Bronchial epithelial cell (primary cell): ENCODE data around the gene ARL4D. TPM values are rescaled to one million over a fixed set of nuclear protein-coding genes. Genes with fewer than 3 reads are reported as not detected.
A peak's percentile ranks its signal among the peaks of the same experiment; 100 is the strongest.

Experiments
- DNase-seq: peaks from one replicate; pipeline ENCODE4 v3.0.0-alpha.2; 2010; ENCODE audit warnings: low read depth
- FAIRE-seq: peaks from 2 replicates; lab custom pipeline; 2011; peaks lifted over from hg19 to GRCh38; lab: Jason Lieb, UNC
- H3K27me3 ChIP-seq: 2 replicates; pipeline ENCODE4 v1.5.1; 2011; ENCODE audit warnings: low read length; ENCODE audit not compliant: control insufficient read depth, insufficient read depth
- H3K36me3 ChIP-seq: 2 replicates; pipeline ENCODE4 v1.5.1; 2011; ENCODE audit warnings: low read length; ENCODE audit not compliant: control insufficient read depth, insufficient read depth
- H3K4me3 ChIP-seq: 2 replicates; pipeline ENCODE4 v1.5.1; 2011; ENCODE audit warnings: mild to moderate bottlenecking, low read depth, low read length, control low read depth
- total RNA-seq: library from RNA; depleted of rRNA; stranded (reverse); fragments of >200 nt; gene quantifications from 2 replicates; pipeline ENCODE4 v1.2.1, GENCODE V29; 2014
- TF ChIP-seq, protein P1 (sequence below): IDR thresholded peaks from 2 replicates; pipeline ENCODE4 v1.5.1; 2011; ENCODE audit warnings: mild to moderate bottlenecking, moderate library complexity, low read length, control low read depth, inconsistent platforms; ENCODE audit not compliant: insufficient read depth, severe bottlenecking

The ARL4D gene
- total RNA-seq, 1 donor from 2014 or later: 71.1 TPM

DNA sequence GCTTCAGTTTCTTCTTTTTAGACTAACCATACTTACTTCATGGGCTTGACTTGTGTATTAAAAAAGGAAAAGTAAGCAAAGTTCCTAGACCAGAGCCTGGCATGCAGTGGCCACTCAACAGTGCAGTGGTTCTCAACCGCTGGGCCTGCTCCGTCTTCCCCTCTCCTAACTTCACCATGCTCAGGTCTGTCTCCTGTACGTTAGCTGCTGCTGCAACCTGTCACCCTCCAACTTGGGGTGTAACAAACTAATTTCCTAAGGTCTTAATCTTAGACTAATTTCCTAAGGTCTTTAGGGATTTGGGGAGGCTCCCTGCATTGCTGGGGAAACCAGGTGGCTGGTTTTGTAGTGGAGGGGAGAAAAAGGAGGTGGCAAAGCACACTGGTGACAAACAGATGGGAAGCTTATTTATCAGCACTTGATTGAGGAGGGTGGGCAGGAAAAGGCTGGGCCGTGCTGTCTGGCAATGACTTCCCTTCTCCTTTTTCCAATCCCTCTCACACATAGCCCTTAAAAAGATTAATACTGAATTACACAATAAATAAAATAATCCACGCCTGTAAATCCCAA is 2.2 kb upstream of the ARL4D start:
- H3K4me3 ChIP-seq: no peak overlapping the region
- FAIRE-seq: no peak
- no peak for DNase-seq
- TF ChIP-seq, protein P1, sequence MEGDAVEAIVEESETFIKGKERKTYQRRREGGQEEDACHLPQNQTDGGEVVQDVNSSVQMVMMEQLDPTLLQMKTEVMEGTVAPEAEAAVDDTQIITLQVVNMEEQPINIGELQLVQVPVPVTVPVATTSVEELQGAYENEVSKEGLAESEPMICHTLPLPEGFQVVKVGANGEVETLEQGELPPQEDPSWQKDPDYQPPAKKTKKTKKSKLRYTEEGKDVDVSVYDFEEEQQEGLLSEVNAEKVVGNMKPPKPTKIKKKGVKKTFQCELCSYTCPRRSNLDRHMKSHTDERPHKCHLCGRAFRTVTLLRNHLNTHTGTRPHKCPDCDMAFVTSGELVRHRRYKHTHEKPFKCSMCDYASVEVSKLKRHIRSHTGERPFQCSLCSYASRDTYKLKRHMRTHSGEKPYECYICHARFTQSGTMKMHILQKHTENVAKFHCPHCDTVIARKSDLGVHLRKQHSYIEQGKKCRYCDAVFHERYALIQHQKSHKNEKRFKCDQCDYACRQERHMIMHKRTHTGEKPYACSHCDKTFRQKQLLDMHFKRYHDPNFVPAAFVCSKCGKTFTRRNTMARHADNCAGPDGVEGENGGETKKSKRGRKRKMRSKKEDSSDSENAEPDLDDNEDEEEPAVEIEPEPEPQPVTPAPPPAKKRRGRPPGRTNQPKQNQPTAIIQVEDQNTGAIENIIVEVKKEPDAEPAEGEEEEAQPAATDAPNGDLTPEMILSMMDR: no peak
- H3K36me3 ChIP-seq: peaks cover 10% of the 10 kb centered on the region
- H3K27me3 ChIP-seq: no peaks in the 10 kb centered on the region

DNA sequence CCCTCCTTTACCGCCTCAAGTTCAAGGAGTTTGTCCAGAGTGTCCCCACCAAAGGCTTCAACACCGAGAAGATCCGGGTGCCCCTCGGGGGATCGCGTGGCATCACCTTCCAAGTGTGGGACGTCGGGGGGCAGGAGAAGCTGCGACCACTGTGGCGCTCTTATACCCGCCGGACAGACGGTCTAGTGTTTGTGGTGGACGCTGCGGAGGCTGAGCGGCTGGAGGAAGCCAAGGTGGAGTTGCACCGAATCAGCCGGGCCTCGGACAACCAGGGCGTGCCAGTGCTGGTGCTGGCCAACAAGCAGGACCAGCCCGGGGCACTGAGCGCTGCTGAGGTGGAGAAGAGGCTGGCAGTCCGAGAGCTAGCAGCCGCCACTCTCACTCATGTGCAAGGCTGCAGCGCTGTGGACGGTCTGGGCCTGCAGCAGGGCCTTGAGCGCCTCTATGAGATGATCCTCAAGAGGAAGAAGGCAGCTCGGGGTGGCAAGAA is 1.1 kb downstream of the ARL4D start:
- H3K36me3 ChIP-seq: peaks cover 13% of the 10 kb centered on the region
- TF ChIP-seq, protein P1: no peak
- no peaks in the 10 kb centered on the region for H3K27me3 ChIP-seq
- H3K4me3 ChIP-seq: peak overlapping the region; percentile 90
- FAIRE-seq (no peak), DNase-seq (no peak)

DNA sequence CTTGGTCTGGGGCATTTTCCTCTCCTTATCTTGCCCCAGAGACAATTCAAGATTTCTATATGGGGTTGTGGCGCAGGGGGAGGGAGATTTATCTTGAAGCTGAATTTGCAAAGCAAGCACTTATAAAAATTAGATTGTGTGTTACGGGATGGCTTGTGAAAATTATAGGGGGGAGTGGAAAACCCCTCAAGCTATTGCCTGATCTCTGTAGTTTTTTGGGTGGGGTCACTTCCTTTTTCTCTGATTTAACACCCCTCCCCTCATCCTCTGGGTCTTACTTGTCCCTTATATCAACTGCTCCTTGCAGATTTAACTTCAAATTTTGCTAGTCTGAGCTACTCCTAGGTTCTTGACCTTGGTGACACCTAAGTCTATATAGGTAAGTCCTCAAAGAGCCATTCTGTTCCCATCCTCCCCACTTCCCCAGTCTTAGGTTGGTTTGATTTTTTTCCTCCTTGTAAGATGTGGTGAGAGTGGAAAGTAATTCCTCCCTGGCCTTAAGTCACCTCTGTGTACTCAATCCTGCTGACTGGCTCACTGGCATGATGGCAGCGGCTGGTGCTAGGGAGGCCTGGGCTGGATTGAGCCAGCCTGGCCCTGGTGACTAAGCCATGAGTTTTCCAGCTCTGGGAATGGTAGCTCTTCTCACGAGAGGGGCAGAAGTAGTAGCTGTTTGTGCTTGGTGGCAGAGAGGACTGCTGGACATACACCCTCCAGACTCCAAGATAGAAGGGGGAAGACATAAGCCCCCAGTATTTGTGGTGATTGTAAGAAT is 2.3 kb downstream of the ARL4D start:
- FAIRE-seq (peak; percentile 89), DNase-seq (peak; percentile 90)
- peaks cover 13% of the 10 kb centered on the region for H3K36me3 ChIP-seq
- TF ChIP-seq, protein P1: no peak
- H3K27me3 ChIP-seq: no peaks in the 10 kb centered on the region
- H3K4me3 ChIP-seq: peak overlapping the region; percentile 90

DNA sequence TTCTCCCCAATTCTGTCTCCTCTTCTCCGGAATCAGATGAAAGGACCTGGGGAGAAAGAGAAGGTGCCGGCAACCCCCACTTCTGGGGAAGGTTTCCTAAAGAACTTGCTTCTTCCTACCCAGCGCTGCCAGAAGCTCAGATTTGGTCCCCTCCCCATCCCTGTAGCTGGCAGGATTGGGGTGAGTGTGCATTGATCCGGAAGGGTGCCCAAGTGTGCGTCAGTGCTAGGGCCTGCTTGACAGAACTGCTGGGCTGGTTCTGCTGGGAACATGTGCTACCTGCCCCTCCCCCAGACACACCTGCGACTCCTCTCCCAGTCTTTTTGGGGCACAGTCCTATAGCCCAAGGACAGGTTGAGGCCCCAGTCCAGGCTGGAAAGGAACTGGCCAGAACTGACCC is 3.3 kb downstream of the ARL4D start:
- Histone ChIP-seq H3K4me3 (no peak overlapping the region), H3K36me3 (peaks cover 13% of the 10 kb centered on the region), H3K27me3 (no peaks in the 10 kb centered on the region)
- DNase-seq (no peak), FAIRE-seq (no peak)
- TF ChIP-seq, protein P1: no peak

DNA sequence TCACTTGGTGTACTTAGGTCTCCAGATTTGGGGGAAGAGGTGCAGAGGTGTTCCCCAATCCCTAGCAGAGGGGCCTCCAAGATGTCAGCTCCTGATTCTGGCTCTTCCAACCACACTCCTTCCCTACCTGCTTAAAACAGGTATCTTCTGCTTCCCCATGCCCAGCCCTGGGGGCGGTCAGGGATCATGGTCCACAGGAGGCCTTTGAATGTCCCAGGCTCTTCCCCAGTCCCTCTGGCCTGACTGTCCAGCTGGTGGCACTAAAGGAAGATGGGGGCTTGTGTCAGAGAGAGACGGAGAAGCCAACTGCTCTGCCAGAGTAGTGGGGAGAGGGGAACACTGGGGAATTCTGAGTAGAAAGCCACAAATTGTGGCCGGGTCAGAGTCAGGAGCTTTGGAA is 3.8 kb downstream of the ARL4D start:
- TF ChIP-seq, protein P1: no peak
- H3K27me3 ChIP-seq: no peaks in the 10 kb centered on the region
- H3K4me3 ChIP-seq: no peak overlapping the region
- H3K36me3 ChIP-seq: peaks cover 13% of the 10 kb centered on the region
- DNase-seq (no peak), FAIRE-seq (no peak)
